HUES48 (cell line): Measurements from ENCODE around the gene NUPR2.
A peak's percentile ranks its signal among the peaks of the same experiment; 100 is the strongest.
"Not testable (repeated sequence)": the region's sequence is repeated elsewhere in the genome, so short reads cannot be mapped to it uniquely, and the experiment has no call there.

Experiments
- H3K27ac ChIP-seq: one replicate; pipeline ENCODE4 v1.7.0; 2013; ENCODE audit warnings: low read depth, low read length, inconsistent platforms
- H3K27me3 ChIP-seq: 2 replicates; pipeline ENCODE4 v1.6.1; 2013; ENCODE audit warnings: mild to moderate bottlenecking, low read length; ENCODE audit not compliant: control insufficient read depth, insufficient read depth
- H3K36me3 ChIP-seq: 2 replicates; pipeline ENCODE4 v1.6.1; 2013; ENCODE audit warnings: low read length; ENCODE audit not compliant: control insufficient read depth, insufficient read depth
- H3K4me1 ChIP-seq: 2 replicates; pipeline ENCODE4 v1.6.1; 2013; ENCODE audit warnings: mild to moderate bottlenecking, low read length; ENCODE audit not compliant: control insufficient read depth, insufficient read depth
- H3K4me3 ChIP-seq: 2 replicates; pipeline ENCODE4 v1.5.1; 2013; ENCODE audit warnings: mild to moderate bottlenecking, low read depth, low read length
- H3K9ac ChIP-seq: 2 replicates; pipeline ENCODE4 v1.6.1; 2013; ENCODE audit warnings: mild to moderate bottlenecking, low read depth, low read length, moderate library complexity
- H3K9me3 ChIP-seq: 2 replicates; pipeline ENCODE4 v1.6.1; 2013; ENCODE audit warnings: low read length; ENCODE audit not compliant: control insufficient read depth, insufficient read depth

Gene NUPR2

DNA sequence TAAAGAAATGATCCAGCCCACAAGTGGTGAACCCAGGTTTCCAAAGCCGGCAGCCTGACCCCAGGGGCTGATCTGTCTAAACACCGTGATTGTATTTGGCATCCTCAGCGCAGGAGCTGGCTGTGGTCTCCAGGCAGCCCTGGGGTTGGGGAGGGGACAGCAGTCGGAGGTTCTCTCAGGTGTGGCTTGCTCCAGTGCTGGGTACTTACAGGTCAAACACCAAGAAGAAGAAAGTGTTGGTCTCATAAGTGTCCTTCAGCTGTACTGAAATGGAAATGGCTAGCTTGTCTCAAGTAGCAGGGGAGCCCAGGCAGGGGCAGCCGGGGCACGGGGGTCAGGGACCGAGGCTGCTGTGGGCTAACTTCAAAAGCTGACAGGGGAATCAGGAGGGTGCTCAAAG lies 29.5 kb downstream of the NUPR2 start:
- H3K36me3 ChIP-seq, result no peaks in the 10 kb centered on the region; the same call in 1 of the 2 replicates
- H3K27me3 ChIP-seq, result no peaks in the 10 kb centered on the region
- H3K27ac ChIP-seq, result no peak overlapping the region

GRCh38 chr7:56083150-56083785 lies 32.9 kb downstream of the NUPR2 start:
- Histone ChIP-seq H3K9ac (no peak overlapping the region), H3K4me3 (no peak overlapping the region), H3K36me3 (peaks cover 17% of the 10 kb centered on the region), H3K9me3 (no peaks in the 10 kb centered on the region), H3K27ac (no peak overlapping the region), H3K27me3 (no peaks in the 10 kb centered on the region), H3K4me1 (no peaks in the 10 kb centered on the region)

More for the DNA sequence above, 29.5 kb downstream of the NUPR2 start:
- Histone ChIP-seq H3K4me3 (no peak overlapping the region), H3K9ac (no peak overlapping the region), H3K4me1 (no peaks in the 10 kb centered on the region), H3K9me3 (no peaks in the 10 kb centered on the region)

DNA sequence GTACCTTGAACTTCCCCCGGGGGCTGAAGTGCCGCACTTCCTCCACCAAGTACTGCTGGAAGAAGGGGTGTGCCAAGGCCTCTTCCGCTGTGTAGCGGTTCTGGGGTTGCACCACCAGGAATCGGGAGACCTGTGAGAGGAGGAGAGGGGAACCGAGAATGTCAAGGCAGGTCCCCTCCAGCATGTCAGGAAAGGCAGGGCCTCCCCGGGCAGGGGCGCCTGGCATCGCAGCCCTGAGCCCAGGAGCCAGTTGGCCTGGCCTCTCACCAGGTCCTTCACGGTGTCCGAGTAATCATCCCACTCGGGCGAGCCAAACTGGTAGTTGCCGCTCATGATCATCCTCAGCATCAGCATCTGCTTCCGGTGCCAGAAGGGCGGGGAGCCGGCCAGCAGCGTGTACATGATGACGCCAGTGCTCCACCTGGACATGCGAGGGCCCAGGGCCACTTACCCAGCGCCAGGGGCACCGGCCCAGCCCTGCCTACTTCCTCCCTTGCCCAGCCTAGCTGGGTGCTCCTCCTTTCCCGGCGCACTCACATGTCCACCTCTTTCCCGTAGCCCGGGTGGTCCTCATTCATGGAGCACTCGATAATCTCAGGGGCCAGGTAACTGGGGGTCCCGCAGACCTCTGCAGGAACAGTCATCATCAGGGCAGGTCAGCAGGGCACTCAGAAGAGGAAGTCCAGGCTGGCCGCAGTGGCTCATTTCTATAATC lies 34.4 kb downstream of the NUPR2 start:
- H3K4me3 ChIP-seq, result no peak overlapping the region
- H3K27me3 ChIP-seq, result no peaks in the 10 kb centered on the region
- no peaks in the 10 kb centered on the region for H3K9me3 ChIP-seq
- H3K4me1 ChIP-seq, result no peaks in the 10 kb centered on the region
- H3K9ac ChIP-seq, result no peak overlapping the region
- no peak overlapping the region for H3K27ac ChIP-seq
- H3K36me3 ChIP-seq, result peaks cover 24% of the 10 kb centered on the region

DNA sequence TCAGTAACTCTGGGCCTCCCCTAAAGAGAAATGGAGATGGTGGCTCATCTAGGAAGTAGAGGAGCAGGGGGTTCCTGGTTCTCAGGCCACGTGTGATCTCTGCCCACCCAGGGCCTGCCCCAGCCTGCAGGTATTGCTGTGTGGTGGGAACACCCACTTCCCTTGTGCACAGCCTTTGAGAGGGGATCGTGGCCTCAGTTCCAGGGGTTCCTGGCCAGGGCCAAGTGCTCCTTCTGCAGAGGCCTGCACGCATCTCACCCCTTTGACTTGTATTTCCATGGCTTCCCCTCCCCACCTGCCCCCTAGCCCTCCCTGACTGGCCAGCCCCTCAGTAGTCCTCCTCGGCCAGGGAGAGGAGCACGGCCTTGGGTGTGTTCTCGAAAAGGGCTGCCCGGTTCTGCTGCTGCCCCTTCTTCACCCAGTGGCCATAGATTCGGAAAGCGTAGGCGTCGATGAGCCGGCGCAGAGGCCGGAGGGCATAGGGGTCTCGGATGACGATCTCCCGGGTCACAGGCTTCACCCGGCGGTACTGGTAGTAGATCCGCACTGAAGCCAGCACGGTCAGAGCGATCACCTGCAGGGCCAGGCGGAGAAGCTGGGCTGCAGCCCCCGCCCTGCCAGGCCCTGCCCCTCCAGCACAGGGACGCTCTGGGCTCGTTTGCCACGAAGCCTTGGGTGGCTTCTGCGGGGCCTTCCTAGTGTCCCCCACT lies 35.3 kb downstream of the NUPR2 start:
- peaks cover 29% of the 10 kb centered on the region for H3K36me3 ChIP-seq
- not testable (repeated sequence) for H3K27me3 ChIP-seq, H3K9me3 ChIP-seq, H3K9ac ChIP-seq, H3K4me1 ChIP-seq, H3K4me3 ChIP-seq, H3K27ac ChIP-seq

DNA sequence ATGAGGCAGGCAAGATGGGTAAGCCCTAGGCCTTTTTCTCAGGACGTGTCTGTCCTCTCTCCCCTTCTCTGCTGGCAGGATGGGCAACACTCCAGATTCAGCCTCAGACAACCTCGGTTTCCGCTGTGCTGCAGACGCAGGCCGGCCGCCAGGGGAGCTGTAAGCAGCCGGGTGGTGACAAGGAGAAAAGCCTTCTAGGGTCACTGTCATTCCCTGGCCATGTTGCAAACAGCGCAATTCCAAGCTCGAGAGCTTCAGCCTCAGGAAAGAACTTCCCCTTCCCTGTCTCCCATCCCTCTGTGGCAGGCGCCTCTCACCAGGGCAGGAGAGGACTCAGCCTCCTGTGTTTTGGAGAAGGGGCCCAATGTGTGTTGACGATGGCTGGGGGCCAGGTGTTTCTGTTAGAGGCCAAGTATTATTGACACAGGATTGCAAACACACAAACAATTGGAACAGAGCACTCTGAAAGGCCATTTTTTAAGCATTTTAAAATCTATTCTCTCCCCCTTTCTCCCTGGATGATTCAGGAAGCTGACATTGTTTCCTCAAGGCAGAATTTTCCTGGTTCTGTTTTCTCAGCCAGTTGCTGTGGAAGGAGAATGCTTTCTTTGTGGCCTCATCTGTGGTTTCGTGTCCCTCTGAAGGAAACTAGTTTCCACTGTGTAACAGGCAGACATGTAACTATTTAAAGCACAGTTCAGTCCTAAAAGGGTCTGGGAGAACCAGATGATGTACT lies 36.6 kb downstream of the NUPR2 start:
- Histone ChIP-seq H3K36me3 (peaks cover 29% of the 10 kb centered on the region), H3K9me3 (no peaks in the 10 kb centered on the region), H3K27me3 (no peaks in the 10 kb centered on the region), H3K27ac (no peak overlapping the region), H3K4me1 (no peaks in the 10 kb centered on the region), H3K4me3 (no peak overlapping the region), H3K9ac (no peak overlapping the region)

DNA sequence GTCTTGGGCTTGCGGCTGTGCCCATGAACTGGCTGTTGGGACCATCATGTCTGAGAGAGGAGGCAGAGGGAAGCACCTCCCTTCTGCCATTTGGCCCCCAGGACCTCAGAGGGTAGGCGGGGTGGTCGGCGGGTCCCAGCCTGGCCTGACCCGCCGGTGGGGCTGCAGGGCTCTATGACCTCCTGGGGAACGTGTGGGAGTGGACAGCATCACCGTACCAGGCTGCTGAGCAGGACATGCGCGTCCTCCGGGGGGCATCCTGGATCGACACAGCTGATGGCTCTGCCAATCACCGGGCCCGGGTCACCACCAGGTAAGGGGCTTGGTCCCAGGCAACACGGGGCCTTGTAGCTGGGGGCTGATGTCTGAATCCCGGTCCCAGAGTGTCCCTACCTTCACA lies 38.0 kb downstream of the NUPR2 start:
- Histone ChIP-seq H3K4me1 (0 out of 2 replicates have a peak, but pooled peaks cover 3% of the 10 kb centered on the region), H3K9ac (no peak overlapping the region), H3K27ac (no peak overlapping the region), H3K27me3 (no peaks in the 10 kb centered on the region), H3K36me3 (peaks cover 29% of the 10 kb centered on the region), H3K9me3 (no peaks in the 10 kb centered on the region), H3K4me3 (no peak overlapping the region)

- no peak overlapping the region for H3K4me3 ChIP-seq
- H3K27ac ChIP-seq, result no peak overlapping the region
- H3K36me3 ChIP-seq, result peaks cover 34% of the 10 kb centered on the region
Measured at GRCh38 chr7:56077681-56078080, 38.5 kb downstream of the NUPR2 start.

DNA sequence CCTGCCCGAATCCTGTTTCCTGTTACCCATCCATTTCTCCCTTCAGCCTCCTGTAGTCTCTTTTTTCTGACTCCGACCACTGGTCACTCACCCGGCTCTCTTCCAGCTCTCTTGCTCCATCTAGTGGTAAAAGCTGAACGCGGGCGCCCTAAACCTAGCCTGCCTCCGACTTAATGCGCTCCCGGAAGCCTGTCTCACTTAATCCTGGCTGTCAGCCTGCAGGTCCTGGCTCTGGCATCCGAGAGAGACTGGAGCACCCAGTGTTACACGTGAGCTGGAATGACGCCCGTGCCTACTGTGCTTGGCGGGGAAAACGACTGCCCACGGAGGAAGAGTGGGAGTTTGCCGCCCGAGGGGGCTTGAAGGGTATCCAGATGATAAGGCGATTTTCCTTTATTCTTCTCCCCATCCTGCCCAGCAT lies 41.8 kb downstream of the NUPR2 start:
- no peaks in the 10 kb centered on the region for H3K27me3 ChIP-seq
- H3K4me3 ChIP-seq, result no peak overlapping the region
- peak overlapping the region; percentile 52 for H3K27ac ChIP-seq
- H3K9me3 ChIP-seq, result no peaks in the 10 kb centered on the region
- H3K36me3 ChIP-seq, result peaks cover 50% of the 10 kb centered on the region
- 0 out of 2 replicates have a peak, but pooled peaks cover 3% of the 10 kb centered on the region for H3K4me1 ChIP-seq
- H3K9ac ChIP-seq, result no peak overlapping the region

More at GRCh38 chr7:56077681-56078080, 38.5 kb downstream of the NUPR2 start:
- H3K9ac ChIP-seq, result no peak overlapping the region
- H3K4me1 ChIP-seq, result 0 out of 2 replicates have a peak, but pooled peaks cover 3% of the 10 kb centered on the region
- no peaks in the 10 kb centered on the region for H3K27me3 ChIP-seq
- no peaks in the 10 kb centered on the region for H3K9me3 ChIP-seq

DNA sequence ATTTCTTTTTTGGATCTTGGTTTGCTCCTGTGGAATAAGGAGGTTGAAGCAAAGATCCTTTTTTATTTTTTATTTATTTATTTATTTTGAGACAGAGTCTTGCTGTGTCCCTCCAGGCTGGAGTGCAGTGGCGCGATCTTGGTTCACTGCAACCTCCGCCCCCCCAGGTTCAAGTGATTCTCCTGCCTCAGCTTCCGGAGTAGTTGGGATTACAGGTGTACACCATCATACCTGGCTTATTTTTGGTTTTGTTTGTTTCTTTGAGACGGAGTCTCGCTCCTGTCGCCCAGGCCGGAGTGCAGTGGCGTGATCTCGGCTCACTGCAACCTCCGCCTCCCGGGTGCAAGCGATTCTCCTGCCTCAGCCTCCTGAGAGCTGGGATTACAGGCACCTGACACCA lies 49.8 kb downstream of the NUPR2 start:
- H3K9me3 ChIP-seq, H3K4me1 ChIP-seq, H3K9ac ChIP-seq, H3K27ac ChIP-seq, H3K4me3 ChIP-seq, H3K27me3 ChIP-seq: not testable (repeated sequence)
- peaks cover 55% of the 10 kb centered on the region for H3K36me3 ChIP-seq
